Bronchial epithelial cell (primary cell): ENCODE results near the gene TMEM120B. TPM values are rescaled to one million over a fixed set of nuclear protein-coding genes. Genes with fewer than 3 reads are reported as not detected.
A peak's percentile ranks its signal among the peaks of the same experiment; 100 is the strongest.

Experiments used
- DNase-seq: peaks from one replicate; pipeline ENCODE4 v3.0.0-alpha.2; 2010; ENCODE audit warnings: low read depth
- FAIRE-seq: peaks from 2 replicates; lab custom pipeline; 2011; peaks lifted over from hg19 to GRCh38; lab: Jason Lieb, UNC
- H3K27me3 ChIP-seq: 2 replicates; pipeline ENCODE4 v1.5.1; 2011; ENCODE audit warnings: low read length; ENCODE audit not compliant: control insufficient read depth, insufficient read depth
- H3K36me3 ChIP-seq: 2 replicates; pipeline ENCODE4 v1.5.1; 2011; ENCODE audit warnings: low read length; ENCODE audit not compliant: control insufficient read depth, insufficient read depth
- H3K4me3 ChIP-seq: 2 replicates; pipeline ENCODE4 v1.5.1; 2011; ENCODE audit warnings: mild to moderate bottlenecking, low read depth, low read length, control low read depth
- total RNA-seq: library from RNA; depleted of rRNA; stranded (reverse); fragments of >200 nt; gene quantifications from 2 replicates; pipeline ENCODE4 v1.2.1, GENCODE V29; 2014
- TF ChIP-seq, protein P1 (sequence below): IDR thresholded peaks from 2 replicates; pipeline ENCODE4 v1.5.1; 2011; ENCODE audit warnings: mild to moderate bottlenecking, moderate library complexity, low read length, control low read depth, inconsistent platforms; ENCODE audit not compliant: insufficient read depth, severe bottlenecking

Gene TMEM120B
- total RNA-seq, 1 donor from 2014 or later = 9.7 TPM

DNA sequence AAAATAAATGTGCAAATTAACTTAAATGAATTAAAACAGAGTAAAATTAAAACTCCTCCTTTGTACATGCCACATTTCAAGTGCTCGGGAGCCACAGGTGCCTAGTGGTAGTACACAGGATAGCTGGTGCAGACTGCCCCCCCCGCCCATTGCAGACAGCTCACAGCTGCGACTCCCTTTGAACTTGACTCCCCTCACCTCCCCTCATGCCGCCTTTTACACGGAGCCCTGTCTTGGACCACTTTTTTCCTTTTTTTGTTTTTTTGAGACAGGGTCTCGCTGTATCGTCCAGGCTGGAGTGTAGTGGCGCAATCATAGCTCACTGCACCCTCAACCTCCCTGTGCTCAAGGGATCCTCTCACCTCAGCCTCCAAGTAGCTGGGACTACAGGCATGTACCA is 102.7 kb downstream of the TMEM120B start:
- Histone ChIP-seq H3K36me3 (peaks cover 28% of the 10 kb centered on the region), H3K27me3 (no peaks in the 10 kb centered on the region), H3K4me3 (no peak overlapping the region)
- DNase-seq (no peak), FAIRE-seq (no peak)
- TF ChIP-seq, protein P1, sequence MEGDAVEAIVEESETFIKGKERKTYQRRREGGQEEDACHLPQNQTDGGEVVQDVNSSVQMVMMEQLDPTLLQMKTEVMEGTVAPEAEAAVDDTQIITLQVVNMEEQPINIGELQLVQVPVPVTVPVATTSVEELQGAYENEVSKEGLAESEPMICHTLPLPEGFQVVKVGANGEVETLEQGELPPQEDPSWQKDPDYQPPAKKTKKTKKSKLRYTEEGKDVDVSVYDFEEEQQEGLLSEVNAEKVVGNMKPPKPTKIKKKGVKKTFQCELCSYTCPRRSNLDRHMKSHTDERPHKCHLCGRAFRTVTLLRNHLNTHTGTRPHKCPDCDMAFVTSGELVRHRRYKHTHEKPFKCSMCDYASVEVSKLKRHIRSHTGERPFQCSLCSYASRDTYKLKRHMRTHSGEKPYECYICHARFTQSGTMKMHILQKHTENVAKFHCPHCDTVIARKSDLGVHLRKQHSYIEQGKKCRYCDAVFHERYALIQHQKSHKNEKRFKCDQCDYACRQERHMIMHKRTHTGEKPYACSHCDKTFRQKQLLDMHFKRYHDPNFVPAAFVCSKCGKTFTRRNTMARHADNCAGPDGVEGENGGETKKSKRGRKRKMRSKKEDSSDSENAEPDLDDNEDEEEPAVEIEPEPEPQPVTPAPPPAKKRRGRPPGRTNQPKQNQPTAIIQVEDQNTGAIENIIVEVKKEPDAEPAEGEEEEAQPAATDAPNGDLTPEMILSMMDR = no peak

- peaks cover 28% of the 10 kb centered on the region for H3K36me3 ChIP-seq
- no peak for FAIRE-seq
- DNase-seq = no peak
These were observed 104.5 kb downstream of the TMEM120B start for GRCh38 chr12:121816925-121817647.

GRCh38 chr12:121817648-121818043 is 105.1 kb downstream of the TMEM120B start:
- Histone ChIP-seq H3K4me3 (no peak overlapping the region), H3K36me3 (peaks cover 30% of the 10 kb centered on the region), H3K27me3 (no peaks in the 10 kb centered on the region)
- DNase-seq = no peak
- TF ChIP-seq, protein P1 = no peak
- FAIRE-seq = no peak

More at GRCh38 chr12:121816925-121817647, 104.5 kb downstream of the TMEM120B start:
- Histone ChIP-seq H3K27me3 (no peaks in the 10 kb centered on the region), H3K4me3 (no peak overlapping the region)
- TF ChIP-seq, protein P1 = no peak

- TF ChIP-seq, protein P1 = no peak
- peaks cover 33% of the 10 kb centered on the region for H3K36me3 ChIP-seq
- H3K27me3 ChIP-seq = no peaks in the 10 kb centered on the region
- FAIRE-seq = no peak
- no peak overlapping the region for H3K4me3 ChIP-seq
- no peak for DNase-seq
These were observed 106.8 kb downstream of the TMEM120B start for GRCh38 chr12:121819212-121819949.

DNA sequence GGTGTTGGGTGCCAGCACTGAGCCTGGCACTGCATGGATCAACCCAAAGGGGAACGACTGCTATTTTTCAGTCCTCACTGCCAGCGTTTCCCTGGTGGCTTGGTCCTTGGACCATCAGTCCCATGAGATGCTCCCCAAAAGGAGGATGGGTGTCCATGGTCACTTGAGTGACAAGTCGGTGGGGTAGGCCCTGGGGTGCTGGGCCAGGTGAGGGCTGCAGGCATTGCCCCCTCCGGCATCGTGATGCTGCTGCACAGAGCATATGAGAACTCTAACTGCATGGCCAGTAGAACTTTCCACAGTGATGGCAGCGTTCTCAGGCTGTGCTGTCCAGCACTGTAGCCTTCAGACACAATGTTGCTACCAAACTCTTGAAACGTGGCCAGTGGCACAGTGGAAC is 107.5 kb downstream of the TMEM120B start:
- DNase-seq = no peak
- TF ChIP-seq, protein P1 = no peak
- peak; percentile 23 for FAIRE-seq
- Histone ChIP-seq H3K4me3 (no peak overlapping the region), H3K27me3 (no peaks in the 10 kb centered on the region), H3K36me3 (peaks cover 29% of the 10 kb centered on the region)
